CD14-positive monocyte (primary cell): ENCODE data around the gene LSG1. TPM values are rescaled to one million over a fixed set of nuclear protein-coding genes. Genes with fewer than 3 reads are reported as not detected.

Source experiments
- DNase-seq, 3 donors: peaks; one replicate each; pipeline ENCODE4 v3.0.0-alpha.2; 2011 to 2022
- H2AFZ ChIP-seq: 2 replicates; pipeline ENCODE4 v1.6.0; 2012; ENCODE audit warnings: mild to moderate bottlenecking, low read depth, low read length, inconsistent platforms; ENCODE audit not compliant: insufficient read depth, poor library complexity, severe bottlenecking
- H3K27ac ChIP-seq, 2 donors: 1 replicate in 1 of 2; 2 replicates in 1 of 2; pipeline ENCODE4 v1.5.1; 2012 to 2013; ENCODE audit warnings: low read length in 2 of 2, control low read depth in 1 of 2, inconsistent platforms in 1 of 2, low read depth in 1 of 2, mild to moderate bottlenecking in 1 of 2
- H3K27me3 ChIP-seq, 2 donors: one replicate each; pipeline versions ENCODE4 v1.6.0 to v1.6.1; 2011 to 2013; ENCODE audit warnings: low read length in 2 of 2; ENCODE audit not compliant: control insufficient read depth in 2 of 2, insufficient read depth in 2 of 2
- H3K36me3 ChIP-seq, 2 donors: replicated peaks in 1 of 2; 1 replicate in 1 of 2; 2 replicates in 1 of 2; pipeline versions ENCODE4 v1.5.1 to v1.6.1; 2012 to 2013; ENCODE audit warnings: low read length in 2 of 2, control low read depth in 1 of 2, inconsistent platforms in 1 of 2, mild to moderate bottlenecking in 1 of 2; ENCODE audit not compliant: insufficient read depth in 2 of 2, control insufficient read depth in 1 of 2
- H3K4me1 ChIP-seq, 2 donors: 1 replicate in 1 of 2; 2 replicates in 1 of 2; pipeline versions ENCODE4 v1.5.1 to v1.6.1; 2012 to 2013; ENCODE audit warnings: low read length in 2 of 2, control low read depth in 1 of 2, inconsistent platforms in 1 of 2, mild to moderate bottlenecking in 1 of 2, moderate library complexity in 1 of 2; ENCODE audit not compliant: insufficient read depth in 2 of 2, control insufficient read depth in 1 of 2
- H3K4me2 ChIP-seq: replicated peaks from 2 replicates; pipeline ENCODE3; 2012; ENCODE audit warnings: low read length, moderate library complexity, mild to moderate bottlenecking; ENCODE audit not compliant: poor library complexity, severe bottlenecking; ENCODE audit errors: extremely low read depth
- H3K4me3 ChIP-seq, 3 experiments: fragments of 200-600 bp in 1 of 3; sonication (generic) in 1 of 3; replicated peaks in 1 of 3; 1 replicate in 2 of 3; 2 replicates in 1 of 3; pipeline ENCODE4 v1.5.1; 2011 to 2013; ENCODE audit warnings: low read length in 3 of 3, mild to moderate bottlenecking in 3 of 3, control low read depth in 2 of 3, low read depth in 2 of 3, inconsistent platforms in 1 of 3, moderate library complexity in 1 of 3
- H3K79me2 ChIP-seq: 2 replicates; pipeline ENCODE4 v1.6.0; 2012; ENCODE audit warnings: mild to moderate bottlenecking, control low read depth, inconsistent platforms, low read length, moderate library complexity; ENCODE audit not compliant: insufficient read depth
- H3K9ac ChIP-seq: 2 replicates; pipeline ENCODE4 v1.6.0; 2017; ENCODE audit warnings: low read length, mild to moderate bottlenecking; ENCODE audit not compliant: insufficient read depth, poor library complexity, severe bottlenecking
- H3K9me3 ChIP-seq, 2 donors: replicated peaks in 1 of 2; 1 replicate in 1 of 2; 2 replicates in 1 of 2; pipeline versions ENCODE4 v1.5.1 to v1.6.1; 2012 to 2013; ENCODE audit warnings: low read length in 2 of 2, control low read depth in 1 of 2; ENCODE audit not compliant: control insufficient read depth in 1 of 2, insufficient read depth in 1 of 2
- H4K20me1 ChIP-seq: 2 replicates; pipeline ENCODE4 v1.6.0; 2012; ENCODE audit warnings: mild to moderate bottlenecking, low read length, control low read depth, moderate library complexity; ENCODE audit not compliant: insufficient read depth
- H3K27ac Mint-ChIP-seq, 7 donors: one replicate each; pipeline ENCODE4 v1.8.0; 2020; ENCODE audit warnings: mild to moderate bottlenecking in 7 of 7, mixed read lengths in 7 of 7, moderate library complexity in 6 of 7, inconsistent platforms in 2 of 7
- H3K27me3 Mint-ChIP-seq, 3 donors: one replicate each; pipeline ENCODE4 v1.8.0; 2021 to 2022; ENCODE audit warnings: low read depth in 3 of 3, mild to moderate bottlenecking in 3 of 3, mixed read lengths in 3 of 3, moderate library complexity in 3 of 3, inconsistent platforms in 1 of 3
- H3K36me3 Mint-ChIP-seq, 2 donors: one replicate each; pipeline ENCODE4 v1.8.0; 2020; ENCODE audit warnings: mixed read lengths in 2 of 2, inconsistent platforms in 1 of 2, mild to moderate bottlenecking in 1 of 2
- H3K4me1 Mint-ChIP-seq: one replicate; pipeline ENCODE4 v1.8.0; 2020; ENCODE audit warnings: mild to moderate bottlenecking, mixed read lengths
- H3K4me3 Mint-ChIP-seq, 2 donors: one replicate each; pipeline ENCODE4 v1.8.0; 2020; ENCODE audit warnings: mild to moderate bottlenecking in 2 of 2, mixed read lengths in 2 of 2, moderate library complexity in 1 of 2
- H3K9me3 Mint-ChIP-seq, 7 donors: one replicate each; pipeline ENCODE4 v1.8.0; 2020 to 2022; ENCODE audit warnings: mixed read lengths in 7 of 7, mild to moderate bottlenecking in 6 of 7, moderate library complexity in 6 of 7, inconsistent platforms in 2 of 7
- CTCF ChIP-seq: fragments of 200-600 bp; IDR thresholded peaks from one replicate; pipeline ENCODE4 v1.8.0; 2022; ENCODE audit warnings: antibody characterized with exemption, mild to moderate bottlenecking
- WGBS: methylation state at CpG from one replicate; pipeline ENCODE4 v1.1.5; 2013; ENCODE audit warnings: missing lambda C conversion rate; ENCODE audit not compliant: insufficient coverage; 5-methylcytosine and 5-hydroxymethylcytosine counted together
- intact Hi-C, 2 donors: fragments of 100-400 bp; cut with micrococcal nuclease; formaldehyde crosslinking; loops; one replicate each; pipeline versions ENCODE4 v1.15.0 to v1.15.1; 2023
- polyA plus RNA-seq, 3 donors: library from polyadenylated mRNA; depleted of rRNA in 1 of 3; unstranded in 2 of 3; stranded (reverse) in 1 of 3; fragments of 300-500 nt in 2 of 3; fragments of >200 nt in 1 of 3; fragmentation: Illumina TruSeq in 2 of 3; gene quantifications; 1 replicate in 2 of 3; 2 replicates in 1 of 3; pipeline ENCODE4 v1.2.3, GENCODE V29; 2012 to 2021

Gene LSG1
- polyA plus RNA-seq, 3 donors, result 6.7 to 30.9 (median 9.9) TPM

GRCh38 chr3:194667363-194667762 is 4.6 kb downstream of the LSG1 start:
- Mint-ChIP-seq H3K36me3 (peaks cover 55 to 61% of the 10 kb centered on the region in 2 donors), H3K9me3 (peaks cover 0 to 2% (median 0%) of the 10 kb centered on the region in 7 donors), H3K4me3 (no peak overlapping the region), H3K27me3 (no peaks in the 10 kb centered on the region), H3K27ac (peak overlapping the region in 2 of 7 donors; percentile 0 to 33), H3K4me1 (peaks cover 12% of the 10 kb centered on the region)
- H2AFZ ChIP-seq, result no peak overlapping the region
- no peak overlapping the region for H3K9ac ChIP-seq
- intact Hi-C loops, result no loop called here
- H3K79me2 ChIP-seq, result peaks cover 45% of the 10 kb centered on the region
- no peak overlapping the region for H3K27ac ChIP-seq
- H3K27me3 ChIP-seq, result no peaks in the 10 kb centered on the region
- no peak for DNase-seq
- H4K20me1 ChIP-seq, result peaks cover 26% of the 10 kb centered on the region
- H3K4me2 ChIP-seq, result no peak overlapping the region
- WGBS, result 74% methylated on average over 6 of the region's 7 CpGs
- H3K4me3 ChIP-seq, result no peak overlapping the region
- no peak for TF ChIP-seq CTCF
- peaks cover 39 to 72% of the 10 kb centered on the region in 2 donors for H3K36me3 ChIP-seq
- H3K9me3 ChIP-seq, result no peaks in the 10 kb centered on the region
- H3K4me1 ChIP-seq, result peaks cover 9 to 15% of the 10 kb centered on the region in 2 donors

GRCh38 chr3:194664857-194665256 is 7.1 kb downstream of the LSG1 start:
- Histone ChIP-seq H3K27me3 (no peaks in the 10 kb centered on the region), H3K4me1 (no peaks in the 10 kb centered on the region), H3K9ac (no peak overlapping the region), H3K27ac (no peak overlapping the region), H3K36me3 (peaks cover 55 to 88% of the 10 kb centered on the region in 2 donors), H3K79me2 (peaks cover 24% of the 10 kb centered on the region), H2AFZ (no peak overlapping the region), H3K4me3 (no peak overlapping the region), H3K9me3 (no peaks in the 10 kb centered on the region), H4K20me1 (peaks cover 12% of the 10 kb centered on the region), H3K4me2 (no peak overlapping the region)
- no peak for DNase-seq
- no peak overlapping the region for H3K4me3 Mint-ChIP-seq
- H3K9me3 Mint-ChIP-seq, result no peaks in the 10 kb centered on the region
- no peak overlapping the region for H3K27ac Mint-ChIP-seq
- H3K4me1 Mint-ChIP-seq, result peaks cover 8% of the 10 kb centered on the region
- H3K27me3 Mint-ChIP-seq, result no peaks in the 10 kb centered on the region
- no peak for TF ChIP-seq CTCF
- H3K36me3 Mint-ChIP-seq, result peaks cover 74 to 75% of the 10 kb centered on the region in 2 donors
- 76% methylated on average over 5 of the region's 7 CpGs for WGBS
- intact Hi-C loops, result no loop called here
